HepG2 (cell line): Measurements from ENCODE around the gene CD300LF. TPM values are rescaled to one million over a fixed set of nuclear protein-coding genes. Genes with fewer than 3 reads are reported as not detected.

Experiments used
- ATAC-seq: fragments of 200-7000 bp; cut with Tn5 transposase; 3 replicates; pipeline ENCODE4 v1.9.1; 2020; ENCODE audit warnings: mild to moderate bottlenecking, moderate library complexity
- BruUV-seq: library from RNA; stranded (reverse); fragments of 400-500 nt; replicated peaks from 2 replicates; lab custom pipeline; 2021; lab: Mats Ljungman, UMichigan
- CTCF ChIA-PET: fragments of 300-600 bp; formaldehyde crosslinking; extraction: SDS; loops from one replicate; lab custom pipeline; 2021; ENCODE audit warnings: low total read pairs, inconsistent platforms, low intra/inter-chr PET ratio; lab: Yijun Ruan, JAX
- POLR2A ChIA-PET: fragments of 350-600 bp; sonication (Branson Sonifier 250); formaldehyde crosslinking; loops from one replicate; lab custom pipeline; 2020; ENCODE audit warnings: antibody characterized with exemption, inconsistent platforms; lab: Yijun Ruan, JAX
- DNase-seq: peaks from one replicate; pipeline ENCODE4 v3.0.0-alpha.2; 2015; ENCODE audit warnings: low spot score
- FAIRE-seq: peaks from 3 replicates; lab custom pipeline; 2011; peaks lifted over from hg19 to GRCh38; lab: Jason Lieb, UNC
- H2AFZ ChIP-seq: one replicate; pipeline ENCODE4 v1.6.1; 2011; ENCODE audit warnings: low read length, inconsistent platforms
- H3K27ac ChIP-seq: fragments of 300-600 bp; 3 replicates; pipeline ENCODE4 v1.8.0; 2011; ENCODE audit warnings: mixed run types, mild to moderate bottlenecking, mixed read lengths, low read length, inconsistent platforms; ENCODE audit not compliant: insufficient read depth; ENCODE audit errors: extremely low read length
- H3K27me3 ChIP-seq, 2 experiments: fragments of 200-600 bp in 1 of 2; 2 replicates in 1 of 2; 3 replicates in 1 of 2; pipeline versions ENCODE4 v1.6.0 to v1.8.0; 2011; ENCODE audit warnings: low read length in 2 of 2, mild to moderate bottlenecking in 2 of 2, moderate library complexity in 2 of 2, inconsistent platforms in 1 of 2; ENCODE audit not compliant: insufficient read depth in 2 of 2, control insufficient read depth in 1 of 2
- H3K36me3 ChIP-seq, 2 experiments: fragments of 200-600 bp in 1 of 2; replicated peaks in 1 of 2; 2 replicates in 1 of 2; 3 replicates in 1 of 2; pipeline versions ENCODE4 v1.5.1 to v1.8.0; 2011; ENCODE audit warnings: low read length in 2 of 2, inconsistent platforms in 1 of 2; ENCODE audit not compliant: insufficient read depth in 2 of 2, control insufficient read depth in 1 of 2
- H3K4me1 ChIP-seq: 2 replicates; pipeline ENCODE4 v1.5.1; 2012; ENCODE audit warnings: low read length, inconsistent platforms; ENCODE audit not compliant: insufficient read depth
- H3K4me2 ChIP-seq: 2 replicates; pipeline ENCODE4 v1.6.0; 2011; ENCODE audit warnings: low read depth, low read length, inconsistent platforms
- H3K4me3 ChIP-seq, 3 experiments: fragments of 200-600 bp in 1 of 3; sonication (generic), shearing (Covaris generic) in 1 of 3; replicated peaks in 1 of 3; 2 replicates each; pipeline ENCODE4 v1.5.1; 2011 to 2016; ENCODE audit warnings: low read length in 3 of 3, inconsistent platforms in 2 of 3, low read depth in 2 of 3, mild to moderate bottlenecking in 2 of 3, control low read depth in 1 of 3, mixed read lengths in 1 of 3; ENCODE audit not compliant: insufficient read depth in 1 of 3
- H3K79me2 ChIP-seq: one replicate; pipeline ENCODE4 v1.6.1; 2011; ENCODE audit warnings: low read length, inconsistent platforms; ENCODE audit not compliant: insufficient read depth
- H3K9ac ChIP-seq: 2 replicates; pipeline ENCODE4 v1.6.0; 2011; ENCODE audit warnings: mild to moderate bottlenecking, low read depth, low read length, inconsistent platforms; ENCODE audit not compliant: insufficient read depth
- H3K9me3 ChIP-seq: 2 replicates; pipeline ENCODE4 v1.5.1; 2012; ENCODE audit warnings: mild to moderate bottlenecking, low read length
- H4K20me1 ChIP-seq: 2 replicates; pipeline ENCODE4 v1.6.0; 2011; ENCODE audit warnings: inconsistent platforms, mild to moderate bottlenecking, low read length, moderate library complexity; ENCODE audit not compliant: insufficient read depth
- ETV5 ChIP-seq: IDR thresholded peaks from 2 replicates; pipeline ENCODE4 v1.6.1; 2018; ENCODE audit warnings: missing biosample characterization, missing genetic modification reagents, inconsistent platforms, borderline replicate concordance
- GABPB1 ChIP-seq: IDR thresholded peaks from 2 replicates; pipeline ENCODE4 v1.6.1; 2016; ENCODE audit warnings: mild to moderate bottlenecking, missing genetic modification reagents, moderate library complexity, missing compliant biosample characterization
- NFKB2 ChIP-seq: sonication (generic); formaldehyde crosslinking; IDR thresholded peaks from 2 replicates; pipeline ENCODE4 v1.4.0; 2020; ENCODE audit warnings: missing genetic modification reagents, borderline replicate concordance
- PAXIP1 ChIP-seq: sonication (generic); formaldehyde crosslinking; conservative IDR thresholded peaks from 2 replicates; pipeline ENCODE4 v1.4.0; 2020; ENCODE audit warnings: mild to moderate bottlenecking, missing genetic modification reagents, moderate library complexity
- PHF20 ChIP-seq: sonication (generic); formaldehyde crosslinking; IDR thresholded peaks from 2 replicates; pipeline ENCODE4 v1.5.0; 2020; ENCODE audit warnings: mild to moderate bottlenecking, missing genetic modification reagents
- SALL1 ChIP-seq: sonication (generic); formaldehyde crosslinking; IDR thresholded peaks from 2 replicates; pipeline ENCODE4 v1.8.0; 2022; ENCODE audit warnings: mild to moderate bottlenecking, missing genetic modification reagents
- ZNF354B ChIP-seq: sonication (generic); formaldehyde crosslinking; IDR thresholded peaks from 2 replicates; pipeline ENCODE4 v1.8.0; 2022; ENCODE audit warnings: mild to moderate bottlenecking, missing genetic modification reagents
- WGBS: methylation state at CpG from one replicate; pipeline ENCODE4 v1.1.6; 2017; ENCODE audit warnings: low lambda C conversion rate; 5-methylcytosine and 5-hydroxymethylcytosine counted together
- in situ Hi-C: cut with HindIII; loops from 2 replicates; pipeline ENCODE4 v1.10.0; 2017; ENCODE audit warnings: low pct_unique_long_range_greater_than_20kb; ENCODE audit not compliant: extremely low pct_ligation_motif_present
- intact Hi-C: fragments of 100-400 bp; cut with micrococcal nuclease; formaldehyde crosslinking; loops from one replicate; pipeline ENCODE4 v1.10.0; 2022; ENCODE audit not compliant: unreplicated experiment
- polyA plus RNA-seq, 8 experiments: library from polyadenylated mRNA; depleted of rRNA in 3 of 8; stranded (reverse) in 7 of 8; unstranded in 1 of 8; fragments of >200 nt; fragmentation: Illumina TruSeq in 4 of 8; extraction: Trizol in 4 of 8; gene quantifications; 2 replicates each; pipeline versions ENCODE4 v1.2.1 to v1.2.3, GENCODE V29; 2011 to 2016; ENCODE audit warnings: low read depth in 4 of 8, missing spikeins in 1 of 8, mixed read lengths in 1 of 8; ENCODE audit not compliant: insufficient read depth in 1 of 8
- total RNA-seq, 5 experiments: library from RNA; depleted of rRNA; stranded (reverse); fragments of >200 nt; fragmentation: Illumina TruSeq; extraction: Trizol; gene quantifications; 2 replicates each; pipeline ENCODE4 v1.2.3, GENCODE V29; 2016; ENCODE audit warnings: low read depth in 1 of 5

The CD300LF gene
- total and polyA plus RNA-seq, 2 of the 13 experiments (the other 11 are each of a cell fraction or from before 2014, with no cell fraction given) = not detected

GRCh38 chr17:74742153-74742515 is 29.4 kb upstream of the CD300LF start:
- no peak for TF ChIP-seq PHF20 (CRISPR knock-in tag)
- peak; percentile 31; the same call in 1 of the 2 replicates for TF ChIP-seq SALL1
- peak; percentile 56; the same call in 1 of the 2 replicates for TF ChIP-seq ETV5 (CRISPR knock-in tag)
- TF ChIP-seq NFKB2 (CRISPR knock-in tag) = no peak
- TF ChIP-seq PAXIP1 = 0 out of 2 replicates have a peak, but pooled peaks have one; percentile 28
- 0 out of 2 replicates have a peak, but pooled peaks have one; percentile 34 for TF ChIP-seq GABPB1
- no peak for TF ChIP-seq ZNF354B (CRISPR knock-in tag)
- H3K79me2 ChIP-seq = no peaks in the 10 kb centered on the region
- peaks cover 5 to 25% of the 10 kb centered on the region in 2 experiments; a peak in 2 of 5 replicates for H3K27me3 ChIP-seq
- no peak overlapping the region for H3K27ac ChIP-seq
- H3K4me2 ChIP-seq = peak overlapping the region; percentile 33
- DNase-seq (no peak), ATAC-seq (no peak), FAIRE-seq (no peak)
- CTCF ChIA-PET = interaction anchor here (0.6 to 1.3 kb wide), 2 partner anchors 38 to 85 kb away, joined by 3 read pairs; no protein-coding TSS in a partner anchor
- intact Hi-C loops (no loop called here), in situ Hi-C loops (no loop called here)
- BruUV-seq = no TSS peak
- H3K9ac ChIP-seq = no peak overlapping the region
- 4% methylated on average over 3 of the region's 4 CpGs for WGBS
- peaks cover 85% of the 10 kb centered on the region for H3K4me1 ChIP-seq
- H3K36me3 ChIP-seq = no peaks in the 10 kb centered on the region
- no peaks in the 10 kb centered on the region for H3K9me3 ChIP-seq
- no peak overlapping the region for H2AFZ ChIP-seq
- H3K4me3 ChIP-seq = no peak overlapping the region; a peak in 1 of 6 replicates
- POLR2A ChIA-PET = interaction anchor here (0.8 to 1.9 kb wide), 6 partner anchors 8 to 131 kb away, joined by 3 to 9 read pairs (median 4); partner anchors contain the start of gene FDXR
- H4K20me1 ChIP-seq = no peaks in the 10 kb centered on the region
